GM12873 (cell line): ENCODE data around the gene STK10.

Source experiments
- TF ChIP-seq, protein P1 (sequence below): IDR thresholded peaks from 2 replicates; pipeline ENCODE4 v1.5.1; 2012; ENCODE audit warnings: low read depth, mild to moderate bottlenecking, moderate library complexity, low read length, control low read depth; ENCODE audit not compliant: insufficient read depth; ENCODE audit errors: missing control alignments

Gene STK10

DNA sequence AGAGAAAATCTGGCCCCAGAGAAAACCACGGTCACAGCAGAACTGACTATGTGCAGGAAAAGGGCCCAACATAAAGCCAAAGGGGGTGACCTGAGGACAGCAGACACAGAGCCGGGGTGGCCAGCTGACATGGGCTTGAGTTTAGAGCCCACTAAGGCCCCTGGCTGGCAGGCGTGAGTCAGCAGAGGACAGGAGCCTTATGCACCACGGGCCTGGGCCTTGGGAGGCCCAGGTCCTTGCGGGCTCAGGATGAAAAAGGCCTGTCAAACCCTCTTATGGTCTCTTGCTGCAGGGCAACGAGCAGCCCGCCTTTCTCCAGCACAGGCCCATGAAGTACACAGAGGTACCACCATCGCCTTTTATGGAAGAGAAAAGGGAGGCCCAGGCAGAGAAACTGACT, 19.7 kb downstream of the STK10 start:
- TF ChIP-seq, protein P1, sequence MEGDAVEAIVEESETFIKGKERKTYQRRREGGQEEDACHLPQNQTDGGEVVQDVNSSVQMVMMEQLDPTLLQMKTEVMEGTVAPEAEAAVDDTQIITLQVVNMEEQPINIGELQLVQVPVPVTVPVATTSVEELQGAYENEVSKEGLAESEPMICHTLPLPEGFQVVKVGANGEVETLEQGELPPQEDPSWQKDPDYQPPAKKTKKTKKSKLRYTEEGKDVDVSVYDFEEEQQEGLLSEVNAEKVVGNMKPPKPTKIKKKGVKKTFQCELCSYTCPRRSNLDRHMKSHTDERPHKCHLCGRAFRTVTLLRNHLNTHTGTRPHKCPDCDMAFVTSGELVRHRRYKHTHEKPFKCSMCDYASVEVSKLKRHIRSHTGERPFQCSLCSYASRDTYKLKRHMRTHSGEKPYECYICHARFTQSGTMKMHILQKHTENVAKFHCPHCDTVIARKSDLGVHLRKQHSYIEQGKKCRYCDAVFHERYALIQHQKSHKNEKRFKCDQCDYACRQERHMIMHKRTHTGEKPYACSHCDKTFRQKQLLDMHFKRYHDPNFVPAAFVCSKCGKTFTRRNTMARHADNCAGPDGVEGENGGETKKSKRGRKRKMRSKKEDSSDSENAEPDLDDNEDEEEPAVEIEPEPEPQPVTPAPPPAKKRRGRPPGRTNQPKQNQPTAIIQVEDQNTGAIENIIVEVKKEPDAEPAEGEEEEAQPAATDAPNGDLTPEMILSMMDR: no peak

DNA sequence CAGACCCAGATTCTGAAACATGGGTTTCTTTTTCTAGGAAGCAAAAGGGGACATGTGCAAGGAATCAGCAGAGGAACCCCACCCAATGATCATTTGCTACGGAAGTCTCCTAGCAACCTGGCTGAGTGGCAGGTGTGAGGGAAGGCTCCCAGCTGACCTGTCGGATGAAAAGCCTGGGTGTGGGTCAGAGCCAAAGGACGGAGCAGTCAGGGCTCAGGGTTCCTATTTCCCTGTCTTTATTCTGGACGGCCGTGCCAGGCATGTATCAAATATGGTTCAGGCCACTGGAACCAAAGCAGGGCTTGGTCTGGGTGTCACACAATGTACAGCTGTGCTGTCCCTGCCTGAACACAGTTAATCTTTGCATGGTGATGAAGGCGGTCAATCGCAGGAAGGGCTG, 20.1 kb downstream of the STK10 start:
- TF ChIP-seq, protein P1: no peak

DNA sequence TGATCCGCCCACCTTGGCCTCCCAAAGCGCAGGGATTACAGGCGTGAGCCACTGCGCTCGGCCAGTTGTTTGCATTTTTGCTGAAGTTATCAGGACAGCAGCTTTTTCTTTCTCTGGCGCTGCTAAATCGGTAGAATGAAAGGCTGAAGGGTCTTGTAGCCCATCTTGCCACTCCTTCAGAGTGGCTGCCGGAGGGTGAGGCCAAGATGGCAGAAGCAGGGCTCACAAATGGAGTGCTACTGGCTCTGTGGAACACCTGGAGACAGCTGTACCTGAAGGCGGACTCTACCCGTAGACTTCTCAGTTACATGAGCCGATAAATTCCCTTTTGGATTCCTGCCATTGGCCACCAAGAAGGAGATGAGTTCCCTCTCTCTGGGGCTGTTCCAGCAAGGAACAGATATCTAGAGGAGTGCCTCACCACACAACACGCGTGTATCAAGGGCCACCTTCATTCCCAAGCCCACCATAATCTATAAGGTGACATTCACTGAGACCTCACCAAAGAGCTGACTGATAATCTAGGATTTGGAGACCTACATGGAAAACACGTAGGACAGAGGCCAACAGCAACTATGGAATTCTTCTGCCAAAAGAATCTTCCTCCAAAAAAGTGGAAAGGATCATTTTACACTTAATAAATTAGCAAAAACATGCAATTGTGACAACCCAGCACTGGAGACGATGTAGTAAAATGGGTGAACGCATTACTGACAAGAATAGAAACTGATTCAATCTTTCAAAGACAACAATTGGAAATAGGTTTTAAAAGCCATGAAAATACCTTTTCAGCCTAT, 21.8 kb downstream of the STK10 start:
- TF ChIP-seq, protein P1: no peak

DNA sequence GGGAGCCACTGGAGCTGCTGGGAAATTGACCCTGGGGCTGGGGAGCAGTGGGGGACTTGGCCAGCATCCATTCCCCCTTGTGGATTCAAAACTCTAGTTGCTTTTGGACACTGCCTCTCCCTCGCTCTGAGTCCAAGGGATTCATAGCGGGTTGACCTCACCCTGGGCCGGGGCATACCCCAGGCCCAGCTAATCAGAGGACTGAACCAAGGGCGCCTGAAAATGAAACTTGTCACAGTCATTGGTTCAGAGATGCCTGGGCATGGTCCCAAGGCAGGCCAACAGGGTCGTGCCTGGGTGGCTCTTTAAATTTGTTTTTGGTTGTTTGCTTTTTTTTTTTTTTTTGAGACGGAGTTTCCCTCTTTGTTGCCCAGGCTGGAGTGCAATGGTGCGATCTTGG, 22.6 kb downstream of the STK10 start:
- TF ChIP-seq, protein P1: no peak

DNA sequence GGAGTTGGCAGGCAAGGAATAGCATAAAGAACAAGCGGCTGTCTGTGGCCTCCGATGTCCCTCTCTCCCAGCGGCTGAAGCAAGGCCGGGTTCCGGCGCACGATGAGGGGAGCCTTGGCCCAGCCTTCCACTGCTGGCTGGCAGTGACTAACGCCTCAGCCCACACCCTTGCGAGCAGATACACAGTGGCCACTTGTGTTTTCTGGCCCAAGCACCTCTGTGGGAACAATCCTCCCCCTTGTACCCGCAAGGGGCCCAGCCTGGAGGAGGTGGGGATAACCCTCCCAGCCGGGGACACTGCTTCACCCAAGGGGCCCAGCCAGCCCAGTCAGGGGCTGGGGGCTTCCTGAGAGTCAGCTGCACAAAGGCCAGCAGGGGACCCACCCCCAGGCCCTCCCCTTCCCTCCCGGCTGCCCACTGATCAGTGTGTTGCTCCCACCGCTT, 23.2 kb downstream of the STK10 start:
- TF ChIP-seq, protein P1: no peak

DNA sequence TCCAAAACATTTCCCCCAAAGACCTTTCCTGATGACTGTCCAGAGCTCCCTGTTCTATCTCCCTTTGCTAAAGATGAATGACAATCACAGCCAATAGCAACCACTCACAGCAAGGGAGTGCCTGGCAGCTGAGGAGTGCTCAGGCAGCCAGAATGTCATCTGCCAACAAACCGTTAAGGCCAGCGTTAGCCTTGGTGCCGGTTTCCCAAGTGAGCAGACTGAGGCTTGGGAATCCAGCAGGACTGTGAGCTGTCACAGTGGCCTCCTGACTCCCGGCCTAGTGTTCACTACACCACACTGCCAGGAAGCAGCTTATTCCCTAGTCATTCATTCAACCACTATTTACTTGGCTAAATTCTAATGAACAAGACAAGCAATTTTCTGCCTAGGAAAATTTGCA, 24.7 kb downstream of the STK10 start:
- TF ChIP-seq, protein P1: no peak

DNA sequence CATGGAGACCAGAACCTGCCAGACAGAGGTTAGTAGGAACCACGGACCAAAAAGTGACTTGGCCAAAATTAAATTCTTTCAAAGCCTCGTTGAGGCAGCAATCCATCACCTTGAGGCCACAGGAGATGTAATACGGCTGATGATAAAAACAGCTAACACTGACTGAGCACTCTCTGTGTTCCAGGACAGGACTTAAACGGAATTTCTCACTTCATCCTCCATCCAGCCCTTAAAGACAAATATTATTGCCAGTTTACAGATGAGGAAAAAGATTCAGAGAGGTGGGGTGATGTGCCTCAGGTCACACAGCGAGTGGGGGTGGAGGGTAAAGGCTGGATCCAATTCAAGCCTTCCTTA, 25.1 kb downstream of the STK10 start:
- TF ChIP-seq, protein P1: no peak
